WTC11 (cell line): ENCODE data around the gene ALKBH7.

Experiments used
- NFYB ChIP-seq: sonication (generic); formaldehyde crosslinking; conservative IDR thresholded peaks from 2 replicates; pipeline ENCODE4 v1.8.0; 2022; ENCODE audit warnings: low read depth, missing genetic modification reagents
- ZNF121 ChIP-seq: sonication (generic); formaldehyde crosslinking; IDR thresholded peaks from 2 replicates; pipeline ENCODE4 v1.8.0; 2023; ENCODE audit warnings: missing genetic modification reagents
- ZNF232 ChIP-seq: sonication (generic); formaldehyde crosslinking; IDR thresholded peaks from 2 replicates; pipeline ENCODE4 v1.8.0; 2022; ENCODE audit warnings: mild to moderate bottlenecking, missing genetic modification reagents
- ZNF263 ChIP-seq: sonication (generic); formaldehyde crosslinking; IDR thresholded peaks from 2 replicates; pipeline ENCODE4 v1.8.1; 2022; ENCODE audit warnings: low read depth, mild to moderate bottlenecking, moderate library complexity, missing genetic modification reagents
- TF ChIP-seq, protein P1 (sequence below): fragments of 200-600 bp; IDR thresholded peaks from 2 replicates; pipeline ENCODE4 v1.8.0; 2022; ENCODE audit warnings: antibody characterized with exemption
- TF ChIP-seq, protein P2 (sequence below): sonication (generic); formaldehyde crosslinking; IDR thresholded peaks from 2 replicates; pipeline ENCODE4 v1.8.0; 2022; ENCODE audit warnings: mild to moderate bottlenecking, missing genetic modification reagents
- TF ChIP-seq, protein P3 (sequence below): fragments of 250-450 bp; sonication (Bioruptor Pico); IDR thresholded peaks from 2 replicates; pipeline ENCODE4 v1.8.0; 2021; ENCODE audit warnings: mild to moderate bottlenecking

DNA sequence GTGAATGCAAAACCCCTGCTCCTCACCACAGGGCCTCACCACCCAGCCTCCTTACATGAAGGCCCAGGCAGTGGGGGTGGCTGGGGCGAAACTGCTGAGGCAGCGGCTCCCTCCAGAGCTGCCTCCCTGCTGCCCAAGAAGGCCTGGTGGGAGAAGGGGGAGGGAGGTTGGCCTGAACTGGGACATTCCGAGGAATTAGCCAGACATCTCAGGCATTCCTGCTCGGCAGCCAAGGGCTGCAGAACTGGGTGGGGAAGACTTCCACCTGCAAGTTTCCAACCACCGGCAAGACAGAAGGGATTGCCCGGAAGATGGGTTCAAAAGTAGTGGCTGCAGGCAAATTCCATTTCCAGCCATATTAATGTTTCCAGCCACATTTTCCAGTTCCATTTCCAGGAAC is 5.4 kb downstream of the ALKBH7 start:
- TF ChIP-seq, protein P1, sequence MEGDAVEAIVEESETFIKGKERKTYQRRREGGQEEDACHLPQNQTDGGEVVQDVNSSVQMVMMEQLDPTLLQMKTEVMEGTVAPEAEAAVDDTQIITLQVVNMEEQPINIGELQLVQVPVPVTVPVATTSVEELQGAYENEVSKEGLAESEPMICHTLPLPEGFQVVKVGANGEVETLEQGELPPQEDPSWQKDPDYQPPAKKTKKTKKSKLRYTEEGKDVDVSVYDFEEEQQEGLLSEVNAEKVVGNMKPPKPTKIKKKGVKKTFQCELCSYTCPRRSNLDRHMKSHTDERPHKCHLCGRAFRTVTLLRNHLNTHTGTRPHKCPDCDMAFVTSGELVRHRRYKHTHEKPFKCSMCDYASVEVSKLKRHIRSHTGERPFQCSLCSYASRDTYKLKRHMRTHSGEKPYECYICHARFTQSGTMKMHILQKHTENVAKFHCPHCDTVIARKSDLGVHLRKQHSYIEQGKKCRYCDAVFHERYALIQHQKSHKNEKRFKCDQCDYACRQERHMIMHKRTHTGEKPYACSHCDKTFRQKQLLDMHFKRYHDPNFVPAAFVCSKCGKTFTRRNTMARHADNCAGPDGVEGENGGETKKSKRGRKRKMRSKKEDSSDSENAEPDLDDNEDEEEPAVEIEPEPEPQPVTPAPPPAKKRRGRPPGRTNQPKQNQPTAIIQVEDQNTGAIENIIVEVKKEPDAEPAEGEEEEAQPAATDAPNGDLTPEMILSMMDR = no peak
- TF ChIP-seq, protein P2, sequence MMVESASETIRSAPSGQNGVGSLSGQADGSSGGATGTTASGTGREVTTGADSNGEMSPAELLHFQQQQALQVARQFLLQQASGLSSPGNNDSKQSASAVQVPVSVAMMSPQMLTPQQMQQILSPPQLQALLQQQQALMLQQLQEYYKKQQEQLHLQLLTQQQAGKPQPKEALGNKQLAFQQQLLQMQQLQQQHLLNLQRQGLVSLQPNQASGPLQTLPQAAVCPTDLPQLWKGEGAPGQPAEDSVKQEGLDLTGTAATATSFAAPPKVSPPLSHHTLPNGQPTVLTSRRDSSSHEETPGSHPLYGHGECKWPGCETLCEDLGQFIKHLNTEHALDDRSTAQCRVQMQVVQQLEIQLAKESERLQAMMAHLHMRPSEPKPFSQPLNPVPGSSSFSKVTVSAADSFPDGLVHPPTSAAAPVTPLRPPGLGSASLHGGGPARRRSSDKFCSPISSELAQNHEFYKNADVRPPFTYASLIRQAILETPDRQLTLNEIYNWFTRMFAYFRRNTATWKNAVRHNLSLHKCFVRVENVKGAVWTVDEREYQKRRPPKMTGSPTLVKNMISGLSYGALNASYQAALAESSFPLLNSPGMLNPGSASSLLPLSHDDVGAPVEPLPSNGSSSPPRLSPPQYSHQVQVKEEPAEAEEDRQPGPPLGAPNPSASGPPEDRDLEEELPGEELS (CRISPR knock-in tag) = no peak
- TF ChIP-seq ZNF263 (CRISPR knock-in tag) (no peak), NFYB (CRISPR knock-in tag) (no peak), ZNF121 (CRISPR knock-in tag) (no peak), ZNF232 (no peak)
- TF ChIP-seq, protein P3, sequence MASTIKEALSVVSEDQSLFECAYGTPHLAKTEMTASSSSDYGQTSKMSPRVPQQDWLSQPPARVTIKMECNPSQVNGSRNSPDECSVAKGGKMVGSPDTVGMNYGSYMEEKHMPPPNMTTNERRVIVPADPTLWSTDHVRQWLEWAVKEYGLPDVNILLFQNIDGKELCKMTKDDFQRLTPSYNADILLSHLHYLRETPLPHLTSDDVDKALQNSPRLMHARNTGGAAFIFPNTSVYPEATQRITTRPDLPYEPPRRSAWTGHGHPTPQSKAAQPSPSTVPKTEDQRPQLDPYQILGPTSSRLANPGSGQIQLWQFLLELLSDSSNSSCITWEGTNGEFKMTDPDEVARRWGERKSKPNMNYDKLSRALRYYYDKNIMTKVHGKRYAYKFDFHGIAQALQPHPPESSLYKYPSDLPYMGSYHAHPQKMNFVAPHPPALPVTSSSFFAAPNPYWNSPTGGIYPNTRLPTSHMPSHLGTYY (CRISPR knock-in tag) = no peak
